Endothelial cell (in vitro differentiated cells): Measurements from ENCODE around the gene ERP44. TPM values are rescaled to one million over a fixed set of nuclear protein-coding genes. Genes with fewer than 3 reads are reported as not detected.

Source experiments
- DNase-seq: peaks from one replicate; pipeline ENCODE4 v3.0.0; 2021; ENCODE audit warnings: low spot score
- H3K27ac Mint-ChIP-seq: one replicate; pipeline ENCODE4 v1.8.0; 2021; ENCODE audit warnings: mixed read lengths, inconsistent platforms; ENCODE audit not compliant: unreplicated experiment
- H3K27me3 Mint-ChIP-seq: one replicate; pipeline ENCODE4 v1.8.0; 2021; ENCODE audit warnings: mild to moderate bottlenecking, moderate library complexity, mixed read lengths, inconsistent platforms; ENCODE audit not compliant: unreplicated experiment
- H3K36me3 Mint-ChIP-seq: one replicate; pipeline ENCODE4 v1.8.0; 2021; ENCODE audit warnings: mild to moderate bottlenecking, low read depth, mixed read lengths, inconsistent platforms; ENCODE audit not compliant: unreplicated experiment
- H3K4me1 Mint-ChIP-seq: one replicate; pipeline ENCODE4 v1.8.0; 2021; ENCODE audit warnings: mild to moderate bottlenecking, mixed read lengths, inconsistent platforms; ENCODE audit not compliant: unreplicated experiment
- H3K4me3 Mint-ChIP-seq: one replicate; pipeline ENCODE4 v1.8.0; 2021; ENCODE audit warnings: mild to moderate bottlenecking, mixed read lengths, inconsistent platforms; ENCODE audit not compliant: unreplicated experiment
- H3K9me3 Mint-ChIP-seq: one replicate; pipeline ENCODE4 v1.8.0; 2021; ENCODE audit warnings: mixed read lengths, inconsistent platforms; ENCODE audit not compliant: unreplicated experiment
- total RNA-seq: library from RNA; stranded (reverse); fragmentation: NEBNext Ultra II Directional; extraction: Animal tissue kit (Norgen Biotek cat#: 25700); gene quantifications from one replicate; pipeline ENCODE4 v1.2.1, GENCODE V29; 2021; ENCODE audit not compliant: unreplicated experiment
- TF ChIP-seq, protein P1 (sequence below): fragments of 200-600 bp; sonication (generic); IDR thresholded peaks from one replicate; pipeline ENCODE4 v1.5.0; 2021; ENCODE audit warnings: antibody characterized with exemption; ENCODE audit not compliant: unreplicated experiment

Gene ERP44
- total RNA-seq, 1 donor from 2014 or later, result 14.5 TPM

- Mint-ChIP-seq H3K27ac (no peak overlapping the region), H3K36me3 (no peaks in the 10 kb centered on the region), H3K27me3 (no peaks in the 10 kb centered on the region), H3K4me3 (no peak overlapping the region), H3K4me1 (no peaks in the 10 kb centered on the region), H3K9me3 (no peaks in the 10 kb centered on the region)
- no peak for DNase-seq
- TF ChIP-seq, protein P1, sequence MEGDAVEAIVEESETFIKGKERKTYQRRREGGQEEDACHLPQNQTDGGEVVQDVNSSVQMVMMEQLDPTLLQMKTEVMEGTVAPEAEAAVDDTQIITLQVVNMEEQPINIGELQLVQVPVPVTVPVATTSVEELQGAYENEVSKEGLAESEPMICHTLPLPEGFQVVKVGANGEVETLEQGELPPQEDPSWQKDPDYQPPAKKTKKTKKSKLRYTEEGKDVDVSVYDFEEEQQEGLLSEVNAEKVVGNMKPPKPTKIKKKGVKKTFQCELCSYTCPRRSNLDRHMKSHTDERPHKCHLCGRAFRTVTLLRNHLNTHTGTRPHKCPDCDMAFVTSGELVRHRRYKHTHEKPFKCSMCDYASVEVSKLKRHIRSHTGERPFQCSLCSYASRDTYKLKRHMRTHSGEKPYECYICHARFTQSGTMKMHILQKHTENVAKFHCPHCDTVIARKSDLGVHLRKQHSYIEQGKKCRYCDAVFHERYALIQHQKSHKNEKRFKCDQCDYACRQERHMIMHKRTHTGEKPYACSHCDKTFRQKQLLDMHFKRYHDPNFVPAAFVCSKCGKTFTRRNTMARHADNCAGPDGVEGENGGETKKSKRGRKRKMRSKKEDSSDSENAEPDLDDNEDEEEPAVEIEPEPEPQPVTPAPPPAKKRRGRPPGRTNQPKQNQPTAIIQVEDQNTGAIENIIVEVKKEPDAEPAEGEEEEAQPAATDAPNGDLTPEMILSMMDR, result no peak
These were observed 41.2 kb downstream of the ERP44 start for GRCh38 chr9:100057624-100058023.

DNA sequence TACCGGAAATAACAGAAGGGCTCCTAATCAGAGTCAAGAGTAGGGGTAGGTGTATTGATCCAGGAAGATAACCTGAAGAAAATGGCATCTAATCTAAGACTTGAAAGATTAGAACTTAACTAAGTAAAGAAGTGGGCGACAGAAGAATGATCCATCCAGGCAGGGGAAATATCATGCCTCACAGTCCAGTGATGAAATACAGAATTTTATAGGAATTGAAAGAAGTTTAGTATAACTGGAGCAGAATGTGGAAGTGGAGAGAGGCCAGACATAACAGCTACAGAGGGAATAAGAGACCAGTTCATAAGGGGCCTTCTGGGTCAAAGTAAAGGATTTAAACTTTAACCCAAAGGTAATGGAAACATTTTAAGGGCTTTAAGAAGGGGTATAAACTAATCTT is 42.2 kb downstream of the ERP44 start:
- no peak for DNase-seq
- Mint-ChIP-seq H3K36me3 (no peaks in the 10 kb centered on the region), H3K27ac (no peak overlapping the region), H3K9me3 (no peaks in the 10 kb centered on the region), H3K4me3 (no peak overlapping the region), H3K4me1 (no peaks in the 10 kb centered on the region), H3K27me3 (no peaks in the 10 kb centered on the region)
- TF ChIP-seq, protein P1, result no peak

DNA sequence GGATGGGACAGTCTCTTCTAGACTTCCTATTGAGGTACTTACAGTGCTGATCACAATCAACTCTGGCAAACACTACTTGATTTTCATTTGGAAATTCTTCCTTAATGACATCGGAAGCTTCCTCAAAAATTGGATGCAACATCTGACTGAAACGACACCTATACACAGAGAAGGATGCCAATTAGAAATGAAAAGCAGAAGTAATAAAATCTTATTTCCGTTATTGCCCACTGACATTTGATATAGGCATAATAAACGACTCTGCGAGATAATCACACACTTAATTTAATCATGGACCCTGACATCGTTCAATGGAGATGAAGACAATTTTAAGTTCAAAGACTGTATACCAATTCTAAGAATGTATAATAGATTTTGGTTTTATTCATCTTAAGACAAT is 46.4 kb downstream of the ERP44 start:
- Mint-ChIP-seq H3K36me3 (no peaks in the 10 kb centered on the region), H3K27ac (no peak overlapping the region), H3K27me3 (no peaks in the 10 kb centered on the region), H3K4me1 (no peaks in the 10 kb centered on the region), H3K4me3 (no peak overlapping the region), H3K9me3 (no peaks in the 10 kb centered on the region)
- DNase-seq, result no peak
- TF ChIP-seq, protein P1, result no peak

DNA sequence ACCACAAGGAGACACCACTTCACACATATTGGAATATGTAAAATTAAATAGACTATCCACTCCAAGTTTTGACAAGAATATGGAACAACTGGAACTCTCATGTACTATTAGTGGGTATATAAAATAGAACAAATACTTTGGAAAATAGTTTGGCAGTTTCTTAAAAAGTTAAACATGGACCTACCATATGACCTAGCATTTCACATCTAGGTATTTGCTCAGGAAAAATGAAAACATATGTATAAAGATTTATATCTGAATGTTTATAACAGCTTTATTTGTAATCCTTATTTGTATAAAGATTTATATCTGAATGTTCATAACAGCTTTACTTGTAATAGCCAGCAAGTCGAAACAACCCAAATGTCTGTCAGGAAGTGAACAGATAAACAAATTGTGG is 49.2 kb downstream of the ERP44 start:
- Mint-ChIP-seq H3K27ac (no peak overlapping the region), H3K4me3 (no peak overlapping the region), H3K27me3 (no peaks in the 10 kb centered on the region), H3K4me1 (no peaks in the 10 kb centered on the region), H3K36me3 (no peaks in the 10 kb centered on the region), H3K9me3 (no peaks in the 10 kb centered on the region)
- DNase-seq, result no peak
- TF ChIP-seq, protein P1, result no peak

DNA sequence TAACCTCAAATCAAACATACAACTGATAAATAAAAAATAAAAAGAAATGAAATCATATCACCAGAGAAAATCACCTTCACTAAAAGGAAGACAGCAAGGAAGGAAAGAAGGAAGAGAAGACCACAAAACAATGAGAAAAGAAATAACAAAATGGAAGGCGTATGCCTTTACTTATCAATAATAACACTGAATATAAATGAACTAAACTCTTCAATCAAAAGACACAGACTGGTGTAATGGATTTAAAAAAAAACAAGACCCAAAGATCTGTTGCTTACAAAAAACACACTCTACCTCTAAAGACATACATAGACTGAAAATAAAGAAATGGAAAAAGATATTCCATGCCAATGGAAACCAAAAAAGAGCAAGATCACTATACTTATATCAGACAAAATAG is 60.3 kb downstream of the ERP44 start:
- Mint-ChIP-seq H3K9me3 (no peaks in the 10 kb centered on the region), H3K4me3 (no peak overlapping the region), H3K27me3 (no peaks in the 10 kb centered on the region), H3K4me1 (no peaks in the 10 kb centered on the region), H3K27ac (no peak overlapping the region), H3K36me3 (peaks cover 10% of the 10 kb centered on the region)
- no peak for DNase-seq
- TF ChIP-seq, protein P1, result no peak
